Liver (tissue), 9 donors: ENCODE results near the gene APOBEC3A. TPM values are rescaled to one million over a fixed set of nuclear protein-coding genes. Genes with fewer than 3 reads are reported as not detected.

Experiments
- DNase-seq: peaks from one replicate; pipeline ENCODE4 v3.0.0-alpha.2; 2017; ENCODE audit warnings: low spot score
- H3K27ac ChIP-seq, 2 donors: one replicate each; pipeline ENCODE4 v1.7.0; 2013; ENCODE audit warnings: inconsistent platforms in 2 of 2, low read length in 2 of 2, control low read depth in 1 of 2, low read depth in 1 of 2, mild to moderate bottlenecking in 1 of 2
- H3K27me3 ChIP-seq, 4 donors: one replicate each; pipeline versions ENCODE4 v1.6.1 to v1.7.0; 2013; ENCODE audit warnings: low read length in 3 of 4, inconsistent platforms in 1 of 4, mild to moderate bottlenecking in 1 of 4, moderate library complexity in 1 of 4; ENCODE audit not compliant: control insufficient read depth in 4 of 4, insufficient read depth in 4 of 4
- H3K36me3 ChIP-seq, 4 donors: one replicate each; pipeline versions ENCODE4 v1.6.1 to v1.7.0; 2013; ENCODE audit warnings: low read length in 3 of 4, mild to moderate bottlenecking in 3 of 4, low read depth in 1 of 4, moderate library complexity in 1 of 4; ENCODE audit not compliant: control insufficient read depth in 4 of 4, insufficient read depth in 3 of 4
- H3K4me1 ChIP-seq, 4 donors: one replicate each; pipeline versions ENCODE4 v1.6.1 to v1.7.0; 2013; ENCODE audit warnings: low read length in 3 of 4, mild to moderate bottlenecking in 3 of 4, moderate library complexity in 1 of 4; ENCODE audit not compliant: control insufficient read depth in 4 of 4, insufficient read depth in 4 of 4
- H3K4me3 ChIP-seq, 3 donors: one replicate each; pipeline versions ENCODE4 v1.6.1 to v1.7.0; 2013; ENCODE audit warnings: low read length in 3 of 3, control low read depth in 1 of 3, low read depth in 1 of 3, mild to moderate bottlenecking in 1 of 3
- H3K9ac ChIP-seq, 2 donors: one replicate each; pipeline ENCODE4 v1.7.0; 2013; ENCODE audit warnings: low read length in 2 of 2, mild to moderate bottlenecking in 2 of 2, moderate library complexity in 2 of 2, control low read depth in 1 of 2, low read depth in 1 of 2
- H3K9me3 ChIP-seq, 4 donors: one replicate each; pipeline versions ENCODE4 v1.6.1 to v1.7.0; 2013; ENCODE audit warnings: low read length in 3 of 4; ENCODE audit not compliant: control insufficient read depth in 4 of 4
- EGR1 ChIP-seq, 2 donors: IDR thresholded peaks; 2 replicates each; pipeline ENCODE4 v1.6.1; 2016 to 2018; ENCODE audit warnings: antibody characterized with exemption in 2 of 2, low read depth in 2 of 2
- FOXA1 ChIP-seq: IDR thresholded peaks from 2 replicates; pipeline ENCODE4 v1.6.1; 2016; ENCODE audit warnings: antibody characterized with exemption
- FOXA2 ChIP-seq: IDR thresholded peaks from 2 replicates; pipeline ENCODE4 v1.6.1; 2016; ENCODE audit warnings: antibody characterized with exemption
- HNF4A ChIP-seq, 2 donors: conservative IDR thresholded peaks; 2 replicates each; pipeline ENCODE4 v1.6.1; 2016; ENCODE audit warnings: antibody characterized with exemption in 2 of 2, mild to moderate bottlenecking in 2 of 2
- HNF4G ChIP-seq: IDR thresholded peaks from 2 replicates; pipeline ENCODE4 v1.6.1; 2016; ENCODE audit warnings: antibody characterized with exemption
- JUND ChIP-seq, 2 donors: IDR thresholded peaks; 2 replicates each; pipeline ENCODE4 v1.6.1; 2016; ENCODE audit warnings: antibody characterized with exemption in 2 of 2
- NR2F2 ChIP-seq: IDR thresholded peaks from 2 replicates; pipeline ENCODE4 v1.6.1; 2016; ENCODE audit warnings: antibody characterized with exemption
- RAD21 ChIP-seq, 2 donors: IDR thresholded peaks; 2 replicates each; pipeline ENCODE4 v1.6.1; 2016; ENCODE audit warnings: antibody characterized with exemption in 2 of 2, mild to moderate bottlenecking in 2 of 2
- SP1 ChIP-seq: IDR thresholded peaks from 2 replicates; pipeline ENCODE4 v1.6.1; 2018; ENCODE audit warnings: antibody characterized with exemption, mild to moderate bottlenecking
- TAF1 ChIP-seq: conservative IDR thresholded peaks from 2 replicates; pipeline ENCODE4 v1.6.1; 2016; ENCODE audit warnings: antibody characterized with exemption, mild to moderate bottlenecking
- ZBTB33 ChIP-seq: IDR thresholded peaks from 2 replicates; pipeline ENCODE4 v1.6.1; 2016; ENCODE audit warnings: antibody characterized with exemption
- WGBS: extraction: QIAGEN DNeasy Blood & Tissue Kit; methylation state at CpG from one replicate; pipeline ENCODE4 v1.1.7; 2013; 5-methylcytosine and 5-hydroxymethylcytosine counted together
- polyA plus RNA-seq, 2 donors: library from polyadenylated mRNA; stranded (reverse) in 1 of 2; unstranded in 1 of 2; fragments of 200-250 nt in 1 of 2; fragments of >200 nt in 1 of 2; fragmentation: Nextera tagmentation in 1 of 2; extraction: Ambion mirVana in 1 of 2; gene quantifications; one replicate each; pipeline versions ENCODE4 v1.2.1 to v1.2.3, GENCODE V29; 2013 to 2015
- total RNA-seq, 2 donors: library from RNA; depleted of rRNA; stranded (reverse); fragments of >200 nt; gene quantifications; one replicate each; pipeline ENCODE4 v1.2.3, GENCODE V29; 2014
- TF ChIP-seq, protein P1 (sequence below): IDR thresholded peaks from 2 replicates; pipeline ENCODE4 v1.6.1; 2016; ENCODE audit warnings: antibody characterized with exemption
- TF ChIP-seq, protein P2 (sequence below): fragments of 150-350 bp; IDR thresholded peaks from 2 replicates; pipeline ENCODE4 v1.5.1; 2017; ENCODE audit warnings: improper control_type of control experiment, low read depth, low read length; ENCODE audit not compliant: missing input control
- donor health status: healthy.
- donor health status: healthy.
- donor health status: healthy.
- donor health status: healthy.
- donor health status: healthy.

Gene APOBEC3A
- total and polyA plus RNA-seq, 4 donors: 0.26 to 8.7 (median 4.6) TPM

DNA sequence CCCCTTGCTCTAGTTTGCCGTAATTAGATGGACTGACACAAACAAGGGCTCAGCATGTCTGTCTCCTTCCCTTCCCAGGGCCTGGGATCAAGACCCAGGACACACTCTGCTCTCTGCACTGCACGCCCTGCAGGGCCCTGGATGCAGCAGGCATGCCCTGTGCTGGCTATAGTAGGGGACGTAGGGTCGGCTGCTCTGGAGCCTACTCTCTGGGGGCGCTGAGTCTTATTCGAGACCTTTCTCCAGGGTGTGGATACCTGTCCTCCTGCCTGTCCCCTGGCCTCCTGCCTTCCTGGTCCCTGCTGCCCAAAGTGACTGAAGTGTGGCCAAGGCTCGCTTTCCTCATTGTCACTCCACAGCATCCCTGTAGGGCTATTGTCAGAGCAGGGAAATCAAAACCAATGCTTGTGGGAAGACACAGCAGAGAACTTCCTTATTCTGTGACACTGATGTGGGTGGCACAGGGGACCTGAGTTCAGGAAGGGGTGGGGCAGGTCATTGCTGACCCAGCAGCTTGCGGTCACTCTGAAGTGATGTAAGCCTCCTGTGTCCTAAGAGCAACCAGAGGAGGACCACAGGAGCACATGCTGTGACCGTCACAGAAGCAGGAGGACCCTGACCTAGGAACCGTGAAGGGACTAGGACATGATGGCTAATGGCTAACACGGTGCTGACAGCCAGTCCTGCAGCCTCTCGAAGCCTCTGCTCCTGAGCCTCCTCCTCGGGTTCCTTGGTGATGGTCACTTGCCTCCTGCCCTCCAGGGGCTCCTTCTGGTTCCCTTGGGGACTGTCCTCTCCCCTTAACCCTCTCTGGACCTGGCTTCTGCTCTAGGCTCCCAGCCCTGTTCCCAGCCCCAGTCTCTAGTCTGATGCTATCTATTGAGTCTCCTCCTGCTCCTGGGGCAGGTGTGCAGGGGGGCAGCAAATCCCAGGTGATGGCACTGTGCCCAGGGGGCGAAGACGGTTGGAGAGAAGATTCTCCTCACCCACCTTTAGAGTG, 10.3 kb downstream of the APOBEC3A start:
- WGBS: 70% methylated on average over 15 of the region's 15 CpGs
- no peak overlapping the region for H3K4me3 ChIP-seq
- DNase-seq: no peak

DNA sequence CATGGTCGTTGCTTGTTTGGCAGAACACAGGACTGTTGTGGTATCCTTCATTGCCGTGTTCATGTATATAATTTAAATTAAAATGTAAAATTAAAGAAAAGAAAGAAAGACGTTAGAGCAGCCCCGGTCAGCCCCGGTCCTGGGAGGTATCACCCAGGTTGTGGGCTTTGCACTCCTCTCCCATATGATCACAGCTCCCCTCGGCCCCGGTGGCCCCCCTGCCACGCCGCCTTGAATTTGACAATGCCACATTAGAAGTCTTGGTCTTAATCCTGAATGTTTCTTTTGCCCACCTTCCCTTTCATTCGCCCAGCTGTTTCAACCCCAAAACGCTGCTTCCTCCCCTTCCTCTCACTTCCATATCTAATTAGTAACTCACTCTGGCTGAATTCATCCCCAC, 11.4 kb downstream of the APOBEC3A start:
- 83% methylated on average over 11 of the region's 11 CpGs for WGBS
- H3K9me3 ChIP-seq: no peaks in the 10 kb centered on the region
- no peak overlapping the region for H3K9ac ChIP-seq
- H3K4me3 ChIP-seq: no peak overlapping the region
- no peaks in the 10 kb centered on the region for H3K27me3 ChIP-seq
- no peaks in the 10 kb centered on the region for H3K36me3 ChIP-seq
- TF ChIP-seq RAD21 (IDR thresholded peaks at IDR 0.05): no peak
- TF ChIP-seq NR2F2: no peak
- TF ChIP-seq FOXA2: no peak
- no peak for TF ChIP-seq HNF4G
- no peak for TF ChIP-seq TAF1
- TF ChIP-seq HNF4A (conservative IDR thresholded peaks at IDR 0.05): no peak
- no peak for TF ChIP-seq FOXA1
- TF ChIP-seq EGR1 (IDR thresholded peaks at IDR 0.05; ENCODE audit: low read depth in 2 of 2): no peak
- no peak for TF ChIP-seq ZBTB33
- TF ChIP-seq, protein P1, sequence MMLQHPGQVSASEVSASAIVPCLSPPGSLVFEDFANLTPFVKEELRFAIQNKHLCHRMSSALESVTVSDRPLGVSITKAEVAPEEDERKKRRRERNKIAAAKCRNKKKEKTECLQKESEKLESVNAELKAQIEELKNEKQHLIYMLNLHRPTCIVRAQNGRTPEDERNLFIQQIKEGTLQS: no peak
- TF ChIP-seq, protein P2, sequence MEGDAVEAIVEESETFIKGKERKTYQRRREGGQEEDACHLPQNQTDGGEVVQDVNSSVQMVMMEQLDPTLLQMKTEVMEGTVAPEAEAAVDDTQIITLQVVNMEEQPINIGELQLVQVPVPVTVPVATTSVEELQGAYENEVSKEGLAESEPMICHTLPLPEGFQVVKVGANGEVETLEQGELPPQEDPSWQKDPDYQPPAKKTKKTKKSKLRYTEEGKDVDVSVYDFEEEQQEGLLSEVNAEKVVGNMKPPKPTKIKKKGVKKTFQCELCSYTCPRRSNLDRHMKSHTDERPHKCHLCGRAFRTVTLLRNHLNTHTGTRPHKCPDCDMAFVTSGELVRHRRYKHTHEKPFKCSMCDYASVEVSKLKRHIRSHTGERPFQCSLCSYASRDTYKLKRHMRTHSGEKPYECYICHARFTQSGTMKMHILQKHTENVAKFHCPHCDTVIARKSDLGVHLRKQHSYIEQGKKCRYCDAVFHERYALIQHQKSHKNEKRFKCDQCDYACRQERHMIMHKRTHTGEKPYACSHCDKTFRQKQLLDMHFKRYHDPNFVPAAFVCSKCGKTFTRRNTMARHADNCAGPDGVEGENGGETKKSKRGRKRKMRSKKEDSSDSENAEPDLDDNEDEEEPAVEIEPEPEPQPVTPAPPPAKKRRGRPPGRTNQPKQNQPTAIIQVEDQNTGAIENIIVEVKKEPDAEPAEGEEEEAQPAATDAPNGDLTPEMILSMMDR: no peak
- H3K4me1 ChIP-seq: no peaks in the 10 kb centered on the region
- H3K27ac ChIP-seq: no peak overlapping the region
- no peak for DNase-seq

More for the DNA sequence above, 10.3 kb downstream of the APOBEC3A start:
- Histone ChIP-seq H3K4me1 (no peaks in the 10 kb centered on the region), H3K36me3 (no peaks in the 10 kb centered on the region), H3K9me3 (no peaks in the 10 kb centered on the region), H3K27me3 (no peaks in the 10 kb centered on the region), H3K9ac (no peak overlapping the region), H3K27ac (no peak overlapping the region)
- TF ChIP-seq HNF4G: no peak
- TF ChIP-seq SP1: no peak
- TF ChIP-seq FOXA2: no peak
- TF ChIP-seq HNF4A (conservative IDR thresholded peaks at IDR 0.05): no peak
- TF ChIP-seq JUND (IDR thresholded peaks at IDR 0.05): no peak
- TF ChIP-seq ZBTB33: no peak
- TF ChIP-seq NR2F2: no peak
